GM18517 (cell line): Measurements from ENCODE around the gene C3orf22.

Experiments
- ATAC-seq: cut with Tn5 transposase; IDR thresholded peaks from one replicate; pipeline ENCODE4 v1.9.1; 2021; ENCODE audit warnings: mild to moderate bottlenecking, moderate library complexity; ENCODE audit not compliant: unreplicated experiment

Gene C3orf22

DNA sequence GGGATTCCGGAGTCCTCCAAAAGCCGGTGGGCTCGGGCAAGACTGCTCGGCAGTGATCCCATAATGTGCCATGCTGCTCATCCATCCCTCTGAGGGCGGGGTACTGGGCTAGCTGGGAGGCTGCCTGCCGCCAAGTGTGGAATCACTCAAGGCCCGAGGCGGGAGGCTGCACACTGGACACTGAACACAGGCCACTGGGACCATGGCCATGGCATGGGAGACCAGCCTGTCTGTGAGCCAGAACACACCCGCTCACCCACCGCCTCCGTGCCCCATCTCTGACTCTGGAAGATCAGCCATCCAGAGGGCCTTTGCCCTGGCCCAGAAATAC, 1.4 kb downstream of the C3orf22 start:
- no peak for ATAC-seq

DNA sequence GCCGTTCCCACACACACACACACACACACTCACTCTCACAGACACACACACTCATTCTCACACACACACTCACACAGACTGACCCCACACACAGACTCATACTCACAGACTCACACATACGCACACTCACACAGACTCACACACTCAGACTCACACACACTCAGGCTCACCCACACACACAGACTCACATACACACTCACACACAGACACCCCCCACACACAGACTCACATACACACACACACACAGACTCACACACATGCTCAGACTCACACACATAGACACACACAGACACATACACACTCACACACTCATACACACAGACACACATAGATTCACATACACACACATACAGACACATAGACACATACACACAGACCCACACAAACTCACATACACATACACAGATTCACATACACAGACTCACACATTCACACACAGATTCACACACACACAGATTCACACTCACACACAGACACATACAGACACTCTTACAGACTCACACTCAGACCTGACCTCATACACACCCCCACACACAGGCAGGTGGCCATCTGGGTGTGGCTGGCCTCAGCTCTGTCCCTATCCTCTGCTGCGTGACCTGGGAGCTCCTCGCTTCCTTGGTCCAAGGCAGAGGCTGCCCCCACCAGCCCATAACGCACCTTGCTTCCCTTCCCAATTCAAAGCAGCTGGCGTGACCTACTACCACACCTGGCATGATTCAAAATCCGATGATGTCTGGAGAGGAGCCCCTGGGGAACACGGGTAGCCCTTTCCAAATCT, 1.9 kb downstream of the C3orf22 start:
- ATAC-seq: no peak

GRCh38 chr3:126555795-126556636, 2.7 kb downstream of the C3orf22 start:
- no peak for ATAC-seq

GRCh38 chr3:126554560-126555525, 3.9 kb downstream of the C3orf22 start:
- ATAC-seq: no peak

DNA sequence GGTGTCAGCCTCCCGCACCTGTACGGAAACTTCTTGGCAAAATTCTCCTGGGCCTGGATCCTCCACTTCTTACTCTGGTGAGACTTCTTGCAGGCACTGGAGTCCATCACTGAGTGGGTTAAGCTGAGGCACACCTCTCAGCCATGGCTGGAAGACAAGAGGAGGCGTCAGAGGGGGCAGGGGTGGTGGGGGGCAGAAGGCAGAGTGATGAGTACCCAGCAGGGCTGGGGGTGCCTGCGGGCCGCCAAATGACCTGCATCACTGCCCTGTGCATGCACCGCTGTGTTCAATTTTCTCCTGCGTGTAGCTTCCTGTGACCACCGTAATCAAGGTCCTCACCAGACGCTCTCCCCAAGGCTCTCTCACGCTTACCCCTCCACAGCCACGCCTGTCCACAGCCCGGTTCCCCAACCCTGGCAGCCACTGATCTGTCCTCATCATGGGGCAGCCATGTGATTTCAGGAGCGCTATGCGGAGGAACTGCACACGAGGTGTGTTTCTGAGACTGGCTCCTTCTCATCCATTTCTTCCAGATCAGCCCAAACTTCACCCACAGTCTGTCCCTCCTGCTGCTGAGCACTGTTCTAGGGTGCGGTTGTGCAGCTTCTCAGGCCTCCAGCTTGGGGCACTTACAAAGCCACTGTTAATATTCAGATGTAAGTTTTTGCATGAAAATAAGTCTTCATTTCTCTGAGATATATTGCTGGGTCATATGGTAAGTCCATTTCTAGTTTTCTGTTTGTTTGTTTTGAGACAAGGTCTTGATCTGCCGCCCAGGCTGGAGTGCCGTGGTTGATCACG, 5.2 kb downstream of the C3orf22 start:
- no peak for ATAC-seq

GRCh38 chr3:126552688-126553283, 5.9 kb downstream of the C3orf22 start:
- ATAC-seq: no peak

GRCh38 chr3:126551839-126552687, 6.7 kb downstream of the C3orf22 start:
- ATAC-seq: no peak

DNA sequence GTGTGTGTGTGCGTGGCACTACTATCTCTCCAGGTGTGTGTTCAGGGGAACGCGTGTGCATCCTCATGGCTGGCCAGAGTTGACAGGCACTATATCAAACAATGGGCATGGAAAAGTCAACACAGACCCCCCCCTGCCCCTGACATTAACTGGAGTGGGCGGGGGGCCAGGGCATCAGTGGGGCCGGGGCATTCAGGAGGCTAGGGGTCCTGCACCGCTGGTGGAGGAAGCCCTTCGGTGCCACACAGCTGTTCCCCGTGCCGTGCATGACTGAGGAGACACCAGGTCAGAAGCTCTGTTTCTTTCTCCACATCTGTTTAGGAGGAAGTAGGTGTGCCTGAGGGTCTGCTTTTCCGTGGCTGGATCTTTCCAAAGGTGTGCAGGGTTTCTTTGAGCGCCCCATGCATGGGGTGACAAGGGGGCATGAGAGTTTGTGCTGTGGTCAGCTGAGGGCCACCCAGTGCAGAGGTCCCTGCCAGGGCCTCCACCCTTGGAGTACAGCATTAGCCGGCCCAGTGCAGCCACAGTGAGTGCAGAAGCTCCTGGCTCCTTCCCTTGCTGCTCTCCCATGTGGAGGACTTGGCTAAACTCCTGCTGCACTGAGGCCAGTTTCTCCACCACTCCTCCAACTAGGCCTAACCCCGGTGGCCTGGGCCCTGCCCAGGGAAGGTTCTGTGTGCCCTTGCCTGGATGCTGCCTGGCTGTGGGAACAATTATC, 7.5 kb downstream of the C3orf22 start:
- no peak for ATAC-seq

- no peak for ATAC-seq
Measured at GRCh38 chr3:126550488-126551051, 8.2 kb downstream of the C3orf22 start.

GRCh38 chr3:126549861-126550487, 8.8 kb downstream of the C3orf22 start:
- no peak for ATAC-seq

DNA sequence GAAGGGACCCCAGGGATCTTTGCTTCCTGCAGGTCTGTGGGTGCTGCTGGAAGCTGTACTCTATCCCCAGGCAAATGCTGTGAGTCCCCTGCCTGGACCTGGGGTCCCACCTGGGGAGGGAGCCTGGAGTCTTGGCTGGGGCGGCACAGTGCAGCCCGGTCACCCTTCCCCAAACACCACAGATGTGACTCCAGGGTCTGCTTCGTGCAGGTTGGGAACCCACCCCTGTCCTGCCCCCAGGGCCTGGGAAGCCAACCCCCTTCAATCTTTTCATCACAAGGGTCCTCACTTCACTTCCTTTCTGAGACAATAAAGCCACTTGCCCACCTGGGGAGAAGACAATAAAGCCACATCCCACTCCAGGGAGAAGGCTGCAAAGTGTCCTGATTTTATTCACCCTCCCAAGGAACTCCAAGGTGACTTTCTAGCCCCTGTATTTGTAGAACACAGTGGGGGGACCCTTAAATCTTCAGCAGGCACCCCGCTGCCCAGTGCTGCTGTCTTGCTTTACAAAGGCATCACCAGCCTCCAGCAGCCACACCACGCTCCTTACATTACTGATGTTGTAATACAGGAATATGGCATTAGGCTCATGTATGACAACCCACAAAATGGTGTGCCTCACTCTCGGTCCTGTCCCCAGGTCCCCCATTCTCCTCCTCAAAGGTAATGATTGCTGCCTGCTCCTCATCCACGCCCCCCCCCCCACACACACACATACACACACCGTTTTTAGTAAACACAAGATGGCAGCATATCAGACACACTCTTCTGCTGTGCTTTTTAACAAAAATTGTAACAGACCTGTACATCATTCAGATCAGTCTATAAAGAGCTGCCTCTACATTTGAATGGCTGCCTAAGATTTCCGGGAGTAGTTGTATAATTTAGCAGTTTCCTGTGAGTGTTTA, 9.9 kb downstream of the C3orf22 start:
- no peak for ATAC-seq

DNA sequence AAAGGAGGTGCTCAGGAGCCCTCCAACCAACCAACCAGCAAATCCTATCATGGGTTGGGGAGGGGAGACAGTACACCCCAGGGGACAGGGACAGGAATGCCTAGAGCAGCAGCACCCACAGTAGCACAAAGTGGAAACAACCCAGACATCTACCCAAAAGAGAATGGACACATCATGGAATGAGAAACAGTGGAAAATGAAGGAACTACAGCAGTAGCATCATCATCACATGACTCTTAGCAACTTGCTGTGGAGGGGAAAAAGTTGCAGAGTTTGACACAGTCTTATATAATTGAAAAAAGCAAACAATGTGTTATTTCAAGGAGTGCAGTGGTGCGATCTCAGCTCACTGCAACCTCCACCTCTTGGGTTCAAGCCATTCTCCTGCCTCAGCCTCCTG, 11.0 kb downstream of the C3orf22 start:
- ATAC-seq: no peak

DNA sequence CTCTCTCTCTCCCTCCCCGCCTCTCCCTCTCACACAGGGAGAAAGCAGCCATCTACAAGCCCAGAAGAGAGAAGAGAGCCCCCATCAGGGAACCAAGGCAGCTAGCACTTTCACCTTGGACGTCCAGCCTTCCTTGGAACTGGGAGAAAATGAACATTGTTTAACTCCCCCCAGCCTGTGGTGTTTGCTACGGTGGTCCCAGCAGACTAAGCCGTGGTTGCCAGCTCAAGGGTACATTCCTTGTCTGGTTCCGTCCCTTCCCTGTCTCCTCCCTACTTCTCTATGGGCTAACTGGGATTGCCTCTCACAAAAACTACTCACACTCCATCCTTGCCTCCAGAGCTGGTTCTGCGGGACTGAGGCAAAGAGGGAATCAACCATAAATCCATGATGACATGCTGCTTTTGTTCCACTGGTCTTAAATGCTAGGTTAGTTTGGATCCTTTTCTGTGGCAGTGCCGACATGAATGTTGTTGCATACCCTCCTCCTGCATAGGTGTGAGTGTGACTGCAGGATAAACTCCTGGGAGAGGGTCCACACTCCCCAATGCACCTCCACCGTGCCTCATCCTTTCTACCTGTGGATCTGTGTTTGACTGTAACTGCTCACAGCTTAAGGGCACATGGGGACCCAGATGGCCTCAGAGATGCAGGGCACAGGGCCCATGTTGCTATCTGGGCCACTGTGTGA, 12.0 kb downstream of the C3orf22 start:
- ATAC-seq: no peak

DNA sequence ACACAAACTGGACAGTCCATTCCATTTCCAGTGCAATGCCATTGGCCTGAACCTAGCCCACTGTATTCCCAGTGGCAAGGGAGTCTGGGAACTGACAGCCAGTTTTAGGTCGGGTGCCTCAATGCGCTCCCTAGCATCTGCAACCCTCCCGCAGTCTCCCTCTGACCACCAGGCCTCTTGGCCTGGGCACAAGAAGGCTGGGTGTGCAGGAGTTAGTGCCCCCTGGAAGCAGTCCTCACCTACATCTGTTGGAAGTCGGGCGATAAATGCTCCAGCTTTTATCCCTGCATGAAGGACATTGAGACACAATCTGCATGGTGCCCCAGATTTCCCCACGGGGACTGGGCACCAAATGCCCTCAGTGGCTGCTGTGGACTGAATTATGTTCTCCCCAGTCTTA, 12.7 kb downstream of the C3orf22 start:
- ATAC-seq: no peak

DNA sequence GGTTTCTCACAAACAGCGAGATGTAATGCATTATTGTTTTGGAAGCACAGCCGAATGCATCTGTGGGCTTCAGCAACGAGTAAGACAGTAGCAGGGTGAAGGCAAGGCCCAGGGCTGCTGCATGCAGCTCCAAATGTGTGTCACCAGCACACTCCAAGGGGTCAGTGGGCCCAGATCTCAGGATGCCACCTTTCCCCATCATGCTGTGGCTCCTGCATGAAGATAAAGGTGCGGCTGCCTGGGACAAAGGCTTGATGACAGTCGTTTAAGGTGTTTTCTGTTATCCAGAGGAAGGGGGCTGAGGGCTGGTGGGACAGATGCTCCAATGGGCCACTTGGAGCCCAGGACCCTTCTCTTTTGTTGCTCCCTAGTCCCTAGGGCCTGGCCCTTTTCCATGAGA, 13.2 kb downstream of the C3orf22 start:
- ATAC-seq: no peak
